ENCODE data around the gene LRRC56. TPM values are rescaled to one million over a fixed set of nuclear protein-coding genes. Genes with fewer than 3 reads are reported as not detected.

The LRRC56 gene
- total and polyA plus RNA-seq, 4 donors, result 0.08 to 0.46 (median 0.20) TPM

DNA sequence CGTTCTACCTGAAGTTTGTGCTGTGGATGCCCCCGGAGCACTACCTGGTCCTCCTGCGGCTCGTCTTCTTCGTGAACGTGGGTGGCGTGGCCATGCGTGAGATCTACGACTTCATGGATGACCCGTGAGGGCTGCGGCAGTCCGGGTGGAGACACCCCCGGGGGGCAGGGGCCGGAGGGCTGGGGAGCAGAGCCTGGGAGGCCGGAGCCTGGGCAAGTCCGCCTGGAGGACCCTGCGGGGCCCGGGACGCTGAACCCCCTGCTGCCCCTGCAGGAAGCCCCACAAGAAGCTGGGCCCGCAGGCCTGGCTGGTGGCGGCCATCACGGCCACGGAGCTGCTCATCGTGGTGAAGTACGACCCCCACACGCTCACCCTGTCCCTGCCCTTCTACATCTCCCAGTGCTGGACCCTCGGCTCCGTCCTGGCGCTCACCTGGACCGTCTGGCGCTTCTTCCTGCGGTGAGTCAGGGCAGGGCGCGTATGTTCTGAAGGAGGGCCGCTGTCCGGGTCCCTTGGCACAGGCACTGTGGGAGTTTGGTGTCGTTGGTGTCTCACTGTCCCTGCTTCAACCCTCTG, 47.6 kb upstream of the LRRC56 start:
- TF ChIP-seq, protein P1, sequence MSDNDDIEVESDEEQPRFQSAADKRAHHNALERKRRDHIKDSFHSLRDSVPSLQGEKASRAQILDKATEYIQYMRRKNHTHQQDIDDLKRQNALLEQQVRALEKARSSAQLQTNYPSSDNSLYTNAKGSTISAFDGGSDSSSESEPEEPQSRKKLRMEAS (IDR thresholded peaks at IDR 0.05), result no peak
- TF ChIP-seq, protein P2, sequence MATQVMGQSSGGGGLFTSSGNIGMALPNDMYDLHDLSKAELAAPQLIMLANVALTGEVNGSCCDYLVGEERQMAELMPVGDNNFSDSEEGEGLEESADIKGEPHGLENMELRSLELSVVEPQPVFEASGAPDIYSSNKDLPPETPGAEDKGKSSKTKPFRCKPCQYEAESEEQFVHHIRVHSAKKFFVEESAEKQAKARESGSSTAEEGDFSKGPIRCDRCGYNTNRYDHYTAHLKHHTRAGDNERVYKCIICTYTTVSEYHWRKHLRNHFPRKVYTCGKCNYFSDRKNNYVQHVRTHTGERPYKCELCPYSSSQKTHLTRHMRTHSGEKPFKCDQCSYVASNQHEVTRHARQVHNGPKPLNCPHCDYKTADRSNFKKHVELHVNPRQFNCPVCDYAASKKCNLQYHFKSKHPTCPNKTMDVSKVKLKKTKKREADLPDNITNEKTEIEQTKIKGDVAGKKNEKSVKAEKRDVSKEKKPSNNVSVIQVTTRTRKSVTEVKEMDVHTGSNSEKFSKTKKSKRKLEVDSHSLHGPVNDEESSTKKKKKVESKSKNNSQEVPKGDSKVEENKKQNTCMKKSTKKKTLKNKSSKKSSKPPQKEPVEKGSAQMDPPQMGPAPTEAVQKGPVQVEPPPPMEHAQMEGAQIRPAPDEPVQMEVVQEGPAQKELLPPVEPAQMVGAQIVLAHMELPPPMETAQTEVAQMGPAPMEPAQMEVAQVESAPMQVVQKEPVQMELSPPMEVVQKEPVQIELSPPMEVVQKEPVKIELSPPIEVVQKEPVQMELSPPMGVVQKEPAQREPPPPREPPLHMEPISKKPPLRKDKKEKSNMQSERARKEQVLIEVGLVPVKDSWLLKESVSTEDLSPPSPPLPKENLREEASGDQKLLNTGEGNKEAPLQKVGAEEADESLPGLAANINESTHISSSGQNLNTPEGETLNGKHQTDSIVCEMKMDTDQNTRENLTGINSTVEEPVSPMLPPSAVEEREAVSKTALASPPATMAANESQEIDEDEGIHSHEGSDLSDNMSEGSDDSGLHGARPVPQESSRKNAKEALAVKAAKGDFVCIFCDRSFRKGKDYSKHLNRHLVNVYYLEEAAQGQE (IDR thresholded peaks at IDR 0.05), result no peak
- TF ChIP-seq SP1 (IDR thresholded peaks at IDR 0.05), result no peak
- no peak for TF ChIP-seq RXRA (IDR thresholded peaks at IDR 0.05)
- TF ChIP-seq JUND (IDR thresholded peaks at IDR 0.05), result no peak
- TF ChIP-seq, protein P3, sequence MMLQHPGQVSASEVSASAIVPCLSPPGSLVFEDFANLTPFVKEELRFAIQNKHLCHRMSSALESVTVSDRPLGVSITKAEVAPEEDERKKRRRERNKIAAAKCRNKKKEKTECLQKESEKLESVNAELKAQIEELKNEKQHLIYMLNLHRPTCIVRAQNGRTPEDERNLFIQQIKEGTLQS (IDR thresholded peaks at IDR 0.05), result no peak
- TF ChIP-seq EGR1 (IDR thresholded peaks at IDR 0.05; ENCODE audit: low read depth in 2 of 2), result no peak
- TF ChIP-seq, protein P4, sequence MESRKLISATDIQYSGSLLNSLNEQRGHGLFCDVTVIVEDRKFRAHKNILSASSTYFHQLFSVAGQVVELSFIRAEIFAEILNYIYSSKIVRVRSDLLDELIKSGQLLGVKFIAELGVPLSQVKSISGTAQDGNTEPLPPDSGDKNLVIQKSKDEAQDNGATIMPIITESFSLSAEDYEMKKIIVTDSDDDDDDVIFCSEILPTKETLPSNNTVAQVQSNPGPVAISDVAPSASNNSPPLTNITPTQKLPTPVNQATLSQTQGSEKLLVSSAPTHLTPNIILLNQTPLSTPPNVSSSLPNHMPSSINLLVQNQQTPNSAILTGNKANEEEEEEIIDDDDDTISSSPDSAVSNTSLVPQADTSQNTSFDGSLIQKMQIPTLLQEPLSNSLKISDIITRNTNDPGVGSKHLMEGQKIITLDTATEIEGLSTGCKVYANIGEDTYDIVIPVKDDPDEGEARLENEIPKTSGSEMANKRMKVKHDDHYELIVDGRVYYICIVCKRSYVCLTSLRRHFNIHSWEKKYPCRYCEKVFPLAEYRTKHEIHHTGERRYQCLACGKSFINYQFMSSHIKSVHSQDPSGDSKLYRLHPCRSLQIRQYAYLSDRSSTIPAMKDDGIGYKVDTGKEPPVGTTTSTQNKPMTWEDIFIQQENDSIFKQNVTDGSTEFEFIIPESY (IDR thresholded peaks at IDR 0.05), result no peak
- TF ChIP-seq FOXA2 (IDR thresholded peaks at IDR 0.05), result no peak
- TF ChIP-seq RAD21 (IDR thresholded peaks at IDR 0.05), result no peak
- no peak for TF ChIP-seq GABPA (IDR thresholded peaks at IDR 0.05 in 1 of 2, conservative IDR thresholded peaks at IDR 0.05 in 1 of 2)
- no peak for TF ChIP-seq HNF4A (conservative IDR thresholded peaks at IDR 0.05)
- TF ChIP-seq TAF1 (conservative IDR thresholded peaks at IDR 0.05), result no peak
- no peak for TF ChIP-seq FOXA1 (IDR thresholded peaks at IDR 0.05)
- TF ChIP-seq YY1 (IDR thresholded peaks at IDR 0.05), result no peak
- no peak for TF ChIP-seq HNF4G (IDR thresholded peaks at IDR 0.05)
- TF ChIP-seq, protein P5, sequence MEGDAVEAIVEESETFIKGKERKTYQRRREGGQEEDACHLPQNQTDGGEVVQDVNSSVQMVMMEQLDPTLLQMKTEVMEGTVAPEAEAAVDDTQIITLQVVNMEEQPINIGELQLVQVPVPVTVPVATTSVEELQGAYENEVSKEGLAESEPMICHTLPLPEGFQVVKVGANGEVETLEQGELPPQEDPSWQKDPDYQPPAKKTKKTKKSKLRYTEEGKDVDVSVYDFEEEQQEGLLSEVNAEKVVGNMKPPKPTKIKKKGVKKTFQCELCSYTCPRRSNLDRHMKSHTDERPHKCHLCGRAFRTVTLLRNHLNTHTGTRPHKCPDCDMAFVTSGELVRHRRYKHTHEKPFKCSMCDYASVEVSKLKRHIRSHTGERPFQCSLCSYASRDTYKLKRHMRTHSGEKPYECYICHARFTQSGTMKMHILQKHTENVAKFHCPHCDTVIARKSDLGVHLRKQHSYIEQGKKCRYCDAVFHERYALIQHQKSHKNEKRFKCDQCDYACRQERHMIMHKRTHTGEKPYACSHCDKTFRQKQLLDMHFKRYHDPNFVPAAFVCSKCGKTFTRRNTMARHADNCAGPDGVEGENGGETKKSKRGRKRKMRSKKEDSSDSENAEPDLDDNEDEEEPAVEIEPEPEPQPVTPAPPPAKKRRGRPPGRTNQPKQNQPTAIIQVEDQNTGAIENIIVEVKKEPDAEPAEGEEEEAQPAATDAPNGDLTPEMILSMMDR (IDR thresholded peaks at IDR 0.05; ENCODE audit: low read depth, low read length, missing input control), result no peak
- no peak for TF ChIP-seq NR2F2 (IDR thresholded peaks at IDR 0.05)
- no peak overlapping the region for H3K9ac ChIP-seq (ENCODE audit: low read depth in 1 of 2, low read length in 2 of 2)
- no peaks in the 10 kb centered on the region for H3K27me3 ChIP-seq (ENCODE audit: control insufficient read depth in 4 of 4, insufficient read depth in 4 of 4, low read length in 3 of 4)
- DNase-seq (ENCODE audit: low spot score), result no peak
- H3K27ac ChIP-seq (ENCODE audit: low read depth in 1 of 2, low read length in 2 of 2), result no peak overlapping the region
- H3K4me1 ChIP-seq (ENCODE audit: control insufficient read depth in 4 of 4, insufficient read depth in 4 of 4, low read length in 3 of 4), result peaks cover 0 to 2% (median 0%) of the 10 kb centered on the region in 4 donors
- H3K36me3 ChIP-seq (ENCODE audit: control insufficient read depth in 4 of 4, insufficient read depth in 3 of 4, low read depth in 1 of 4, low read length in 3 of 4), result peaks cover 0 to 36% (median 11%) of the 10 kb centered on the region in 4 donors
- H3K9me3 ChIP-seq (ENCODE audit: control insufficient read depth in 4 of 4, low read length in 3 of 4), result no peaks in the 10 kb centered on the region
- 97% methylated on average over 37 of the region's 37 CpGs for WGBS
- no peak overlapping the region for H3K4me3 ChIP-seq (ENCODE audit: low read depth in 1 of 3, low read length in 3 of 3)

Data from liver (tissue), 9 donors.